Measurements from ENCODE around the gene NPAS1. TPM values are rescaled to one million over a fixed set of nuclear protein-coding genes. Genes with fewer than 3 reads are reported as not detected.

NPAS1 gene
- total and polyA plus RNA-seq, 2 experiments from 2014 or later = 5.6 to 9.8 TPM

DNA sequence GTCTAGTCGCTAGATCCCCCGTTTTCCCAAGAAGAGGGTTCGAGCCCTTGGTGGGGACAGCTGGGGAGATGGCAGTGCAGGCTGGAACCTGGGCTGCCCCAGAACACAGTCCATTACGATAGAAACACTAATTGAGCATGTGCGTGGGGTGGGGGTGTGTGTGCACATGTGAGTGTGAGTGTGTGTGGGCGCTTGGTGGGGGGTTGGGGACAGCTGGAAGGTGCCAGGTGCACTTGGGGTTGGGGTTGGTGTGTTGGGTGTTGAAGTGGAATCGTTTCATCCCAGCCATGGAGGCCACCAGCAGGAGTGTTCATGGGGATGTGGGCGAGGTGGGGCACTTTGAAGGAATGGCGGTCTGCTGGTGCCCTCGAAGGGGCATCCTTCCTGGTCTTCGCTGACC, 18.1 kb upstream of the NPAS1 start:
- Mint-ChIP-seq H3K27ac (no peak overlapping the region), H3K4me1 (peaks cover 23% of the 10 kb centered on the region), H3K36me3 (ENCODE audit: low read depth) (peaks cover 40% of the 10 kb centered on the region), H3K4me3 (no peak overlapping the region), H3K9me3 (no peaks in the 10 kb centered on the region), H3K27me3 (ENCODE audit: insufficient read depth, low read depth, poor library complexity) (peaks cover 16% of the 10 kb centered on the region)
- Histone ChIP-seq H2AFZ (no peak overlapping the region), H3K36me3 (ENCODE audit: insufficient read depth) (no peaks in the 10 kb centered on the region), H3K79me2 (replicated peaks; ENCODE audit: insufficient read depth) (no peaks in the 10 kb centered on the region), H3K4me1 (ENCODE audit: insufficient read depth) (peaks cover 7% of the 10 kb centered on the region; the same call in 1 of the 2 replicates), H3K27ac (ENCODE audit: low read depth) (no peak overlapping the region), H3K9me2 (ENCODE audit: insufficient read depth) (no peaks in the 10 kb centered on the region), H4K20me1 (replicated peaks; ENCODE audit: insufficient read depth) (no peaks in the 10 kb centered on the region), H3K27me3 (ENCODE audit: insufficient read depth) (no peaks in the 10 kb centered on the region), H3F3A (replicated peaks; ENCODE audit: low read depth) (peaks cover 4% of the 10 kb centered on the region; the same call in 1 of the 2 replicates), H3K4me2 (no peak overlapping the region), H3K4me3 (no peak overlapping the region)
- ATAC-seq (no peak), DNase-seq (ENCODE audit: low spot score) (no peak)
- TF ChIP-seq, protein P1, sequence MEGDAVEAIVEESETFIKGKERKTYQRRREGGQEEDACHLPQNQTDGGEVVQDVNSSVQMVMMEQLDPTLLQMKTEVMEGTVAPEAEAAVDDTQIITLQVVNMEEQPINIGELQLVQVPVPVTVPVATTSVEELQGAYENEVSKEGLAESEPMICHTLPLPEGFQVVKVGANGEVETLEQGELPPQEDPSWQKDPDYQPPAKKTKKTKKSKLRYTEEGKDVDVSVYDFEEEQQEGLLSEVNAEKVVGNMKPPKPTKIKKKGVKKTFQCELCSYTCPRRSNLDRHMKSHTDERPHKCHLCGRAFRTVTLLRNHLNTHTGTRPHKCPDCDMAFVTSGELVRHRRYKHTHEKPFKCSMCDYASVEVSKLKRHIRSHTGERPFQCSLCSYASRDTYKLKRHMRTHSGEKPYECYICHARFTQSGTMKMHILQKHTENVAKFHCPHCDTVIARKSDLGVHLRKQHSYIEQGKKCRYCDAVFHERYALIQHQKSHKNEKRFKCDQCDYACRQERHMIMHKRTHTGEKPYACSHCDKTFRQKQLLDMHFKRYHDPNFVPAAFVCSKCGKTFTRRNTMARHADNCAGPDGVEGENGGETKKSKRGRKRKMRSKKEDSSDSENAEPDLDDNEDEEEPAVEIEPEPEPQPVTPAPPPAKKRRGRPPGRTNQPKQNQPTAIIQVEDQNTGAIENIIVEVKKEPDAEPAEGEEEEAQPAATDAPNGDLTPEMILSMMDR (conservative IDR thresholded peaks at IDR 0.05; ENCODE audit: low read depth in 2 of 2) = no peak
- TF ChIP-seq, protein P2, sequence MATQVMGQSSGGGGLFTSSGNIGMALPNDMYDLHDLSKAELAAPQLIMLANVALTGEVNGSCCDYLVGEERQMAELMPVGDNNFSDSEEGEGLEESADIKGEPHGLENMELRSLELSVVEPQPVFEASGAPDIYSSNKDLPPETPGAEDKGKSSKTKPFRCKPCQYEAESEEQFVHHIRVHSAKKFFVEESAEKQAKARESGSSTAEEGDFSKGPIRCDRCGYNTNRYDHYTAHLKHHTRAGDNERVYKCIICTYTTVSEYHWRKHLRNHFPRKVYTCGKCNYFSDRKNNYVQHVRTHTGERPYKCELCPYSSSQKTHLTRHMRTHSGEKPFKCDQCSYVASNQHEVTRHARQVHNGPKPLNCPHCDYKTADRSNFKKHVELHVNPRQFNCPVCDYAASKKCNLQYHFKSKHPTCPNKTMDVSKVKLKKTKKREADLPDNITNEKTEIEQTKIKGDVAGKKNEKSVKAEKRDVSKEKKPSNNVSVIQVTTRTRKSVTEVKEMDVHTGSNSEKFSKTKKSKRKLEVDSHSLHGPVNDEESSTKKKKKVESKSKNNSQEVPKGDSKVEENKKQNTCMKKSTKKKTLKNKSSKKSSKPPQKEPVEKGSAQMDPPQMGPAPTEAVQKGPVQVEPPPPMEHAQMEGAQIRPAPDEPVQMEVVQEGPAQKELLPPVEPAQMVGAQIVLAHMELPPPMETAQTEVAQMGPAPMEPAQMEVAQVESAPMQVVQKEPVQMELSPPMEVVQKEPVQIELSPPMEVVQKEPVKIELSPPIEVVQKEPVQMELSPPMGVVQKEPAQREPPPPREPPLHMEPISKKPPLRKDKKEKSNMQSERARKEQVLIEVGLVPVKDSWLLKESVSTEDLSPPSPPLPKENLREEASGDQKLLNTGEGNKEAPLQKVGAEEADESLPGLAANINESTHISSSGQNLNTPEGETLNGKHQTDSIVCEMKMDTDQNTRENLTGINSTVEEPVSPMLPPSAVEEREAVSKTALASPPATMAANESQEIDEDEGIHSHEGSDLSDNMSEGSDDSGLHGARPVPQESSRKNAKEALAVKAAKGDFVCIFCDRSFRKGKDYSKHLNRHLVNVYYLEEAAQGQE (IDR thresholded peaks at IDR 0.05; ENCODE audit: unreplicated experiment) = no peak
- no peak for TF ChIP-seq EZH2 (IDR thresholded peaks at IDR 0.05; ENCODE audit: low read depth, unreplicated experiment)

DNA sequence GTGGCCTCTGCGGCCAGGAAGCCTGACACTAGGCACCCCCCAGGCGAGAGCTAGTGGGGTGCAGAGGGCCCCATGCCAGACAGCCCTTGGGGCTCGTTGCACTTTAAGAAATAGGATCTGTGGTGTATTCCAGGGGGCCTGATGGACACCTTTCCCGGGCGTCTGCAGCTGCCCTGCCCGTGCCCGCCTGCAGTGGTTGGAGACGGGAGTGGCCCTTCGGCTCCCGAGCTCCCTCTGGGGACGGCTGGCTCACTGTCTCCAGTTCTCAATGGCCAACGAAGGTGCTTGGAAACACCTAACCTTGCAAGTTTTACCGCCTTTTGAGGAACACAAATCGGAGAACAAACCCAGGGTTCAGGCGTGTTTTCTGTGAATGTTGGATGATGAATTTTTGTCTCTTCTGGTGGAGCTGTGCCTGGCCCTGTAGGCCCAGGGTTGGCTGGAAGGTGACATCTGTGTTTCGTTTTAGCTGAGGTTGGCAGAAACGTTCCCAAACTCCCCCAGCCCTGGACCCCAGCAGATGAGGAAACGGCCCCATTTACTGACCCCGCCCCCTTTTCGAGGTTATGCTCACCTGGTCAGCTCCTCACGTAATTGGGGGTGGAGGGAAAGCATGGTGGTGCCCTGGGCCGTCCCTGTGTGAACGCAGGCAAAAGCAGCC, 17.4 kb upstream of the NPAS1 start:
- no peak overlapping the region for H2AFZ ChIP-seq
- H3K4me1 ChIP-seq (ENCODE audit: insufficient read depth) = peaks cover 7% of the 10 kb centered on the region; the same call in 1 of the 2 replicates
- peaks cover 35% of the 10 kb centered on the region for H3K36me3 Mint-ChIP-seq (ENCODE audit: low read depth)
- TF ChIP-seq, protein P3, sequence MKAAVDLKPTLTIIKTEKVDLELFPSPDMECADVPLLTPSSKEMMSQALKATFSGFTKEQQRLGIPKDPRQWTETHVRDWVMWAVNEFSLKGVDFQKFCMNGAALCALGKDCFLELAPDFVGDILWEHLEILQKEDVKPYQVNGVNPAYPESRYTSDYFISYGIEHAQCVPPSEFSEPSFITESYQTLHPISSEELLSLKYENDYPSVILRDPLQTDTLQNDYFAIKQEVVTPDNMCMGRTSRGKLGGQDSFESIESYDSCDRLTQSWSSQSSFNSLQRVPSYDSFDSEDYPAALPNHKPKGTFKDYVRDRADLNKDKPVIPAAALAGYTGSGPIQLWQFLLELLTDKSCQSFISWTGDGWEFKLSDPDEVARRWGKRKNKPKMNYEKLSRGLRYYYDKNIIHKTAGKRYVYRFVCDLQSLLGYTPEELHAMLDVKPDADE (IDR thresholded peaks at IDR 0.05) = no peak
- TF ChIP-seq, protein P1 (conservative IDR thresholded peaks at IDR 0.05; ENCODE audit: low read depth in 2 of 2) = peak; percentile 25 to 44; a peak in 2 of 4 replicates
- H3K79me2 ChIP-seq (replicated peaks; ENCODE audit: insufficient read depth) = no peaks in the 10 kb centered on the region
- peaks cover 25% of the 10 kb centered on the region for H3K4me1 Mint-ChIP-seq
- ATAC-seq (peak; percentile 24), DNase-seq (ENCODE audit: low spot score) (peak; percentile 60)
- peaks cover 19% of the 10 kb centered on the region for H3K27me3 Mint-ChIP-seq (ENCODE audit: insufficient read depth, low read depth, poor library complexity)
- peaks cover 4% of the 10 kb centered on the region; the same call in 1 of the 2 replicates for H3F3A ChIP-seq (replicated peaks; ENCODE audit: low read depth)
- no peaks in the 10 kb centered on the region for H3K27me3 ChIP-seq (ENCODE audit: insufficient read depth)
- no peak overlapping the region for H3K4me3 Mint-ChIP-seq
- no peaks in the 10 kb centered on the region for H4K20me1 ChIP-seq (replicated peaks; ENCODE audit: insufficient read depth)
- H3K9me2 ChIP-seq (ENCODE audit: insufficient read depth) = no peaks in the 10 kb centered on the region
- H3K4me3 ChIP-seq = no peak overlapping the region
- no peaks in the 10 kb centered on the region for H3K9me3 Mint-ChIP-seq
- no peaks in the 10 kb centered on the region for H3K36me3 ChIP-seq (ENCODE audit: insufficient read depth)
- no peak overlapping the region for H3K4me2 ChIP-seq
- no peak overlapping the region for H3K27ac ChIP-seq (ENCODE audit: low read depth)
- no peak overlapping the region for H3K27ac Mint-ChIP-seq

All from GM23338 (cell line).